COLO829 (cell line): ENCODE data around the gene ZBTB16.

ENCODE experiments used
- DNase-seq: peaks from one replicate; pipeline ENCODE4 v3.0.0; 2012; ENCODE audit warnings: low spot score

Gene ZBTB16

GRCh38 chr11:114244726-114245394, 185.3 kb downstream of the ZBTB16 start:
- DNase-seq = no peak

DNA sequence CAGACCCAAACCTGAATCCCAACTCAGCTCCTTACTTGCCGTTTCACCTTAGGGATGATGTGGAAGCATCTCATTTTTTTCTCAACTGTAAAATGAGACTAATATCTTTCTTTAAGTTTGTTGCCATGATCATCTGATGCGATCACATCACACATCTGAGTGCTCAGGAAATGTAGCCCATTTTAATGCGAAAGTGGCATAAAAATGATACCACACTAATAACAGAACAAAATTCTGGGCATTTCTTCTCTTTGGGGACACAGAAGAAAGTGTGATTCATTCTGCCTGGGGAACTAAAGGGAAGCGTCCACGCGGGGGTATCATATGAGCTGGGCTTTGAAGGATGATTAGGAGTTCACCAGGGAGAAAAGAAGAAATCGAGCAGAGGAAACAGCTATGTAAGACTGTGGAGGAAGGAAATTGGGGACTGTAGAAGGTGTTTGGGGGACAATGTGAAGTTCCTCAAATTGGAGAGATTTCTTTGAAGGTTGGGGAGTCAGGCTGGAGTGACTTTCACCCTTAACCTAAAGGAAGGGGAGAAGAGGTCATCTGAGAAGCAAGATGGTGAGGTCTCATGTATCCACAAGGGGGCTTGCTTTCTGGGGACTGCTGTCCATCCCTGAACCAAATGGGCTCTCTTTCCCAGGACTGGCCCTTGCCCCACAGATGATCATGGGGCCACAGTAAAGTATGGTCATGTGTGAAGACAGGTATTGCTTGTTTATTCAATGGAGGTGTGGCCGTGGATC, 187.0 kb downstream of the ZBTB16 start:
- DNase-seq = no peak

DNA sequence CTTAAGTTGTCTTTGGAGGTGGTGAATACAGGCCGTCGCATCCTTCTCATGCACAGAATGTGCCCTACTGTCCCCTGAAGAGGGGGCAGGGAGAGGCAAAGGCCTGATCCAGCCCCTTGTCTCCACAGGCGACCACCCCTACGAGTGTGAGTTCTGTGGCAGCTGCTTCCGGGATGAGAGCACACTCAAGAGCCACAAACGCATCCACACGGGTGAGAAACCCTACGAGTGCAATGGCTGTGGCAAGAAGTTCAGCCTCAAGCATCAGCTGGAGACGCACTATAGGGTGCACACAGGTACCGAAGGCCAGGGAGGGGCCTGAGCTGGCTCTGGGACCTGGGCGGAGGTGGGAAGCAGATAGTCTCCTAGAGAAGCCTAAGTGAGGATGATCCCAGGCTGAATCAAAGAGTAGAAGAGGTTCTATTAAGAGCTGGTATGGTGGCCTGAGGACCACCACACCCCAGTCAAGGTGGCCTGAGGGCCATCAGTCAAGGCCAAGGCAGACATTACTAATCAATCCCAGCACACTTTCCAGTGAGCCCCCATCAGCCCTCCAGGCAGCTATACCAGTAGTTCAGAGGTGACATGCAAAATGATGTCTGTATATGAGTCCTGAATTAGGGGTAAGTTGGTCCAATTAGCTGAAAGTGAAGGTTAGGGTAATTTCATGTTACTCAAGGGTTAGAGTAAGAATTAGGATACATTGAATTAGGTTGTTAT, 187.7 kb downstream of the ZBTB16 start:
- DNase-seq = no peak

GRCh38 chr11:114250180-114250579, 190.7 kb downstream of the ZBTB16 start:
- DNase-seq = no peak

- DNase-seq = no peak
These were observed 191.7 kb downstream of the ZBTB16 start for GRCh38 chr11:114250993-114251814.

- DNase-seq = no peak
These were observed 192.4 kb downstream of the ZBTB16 start for GRCh38 chr11:114251815-114252337.

DNA sequence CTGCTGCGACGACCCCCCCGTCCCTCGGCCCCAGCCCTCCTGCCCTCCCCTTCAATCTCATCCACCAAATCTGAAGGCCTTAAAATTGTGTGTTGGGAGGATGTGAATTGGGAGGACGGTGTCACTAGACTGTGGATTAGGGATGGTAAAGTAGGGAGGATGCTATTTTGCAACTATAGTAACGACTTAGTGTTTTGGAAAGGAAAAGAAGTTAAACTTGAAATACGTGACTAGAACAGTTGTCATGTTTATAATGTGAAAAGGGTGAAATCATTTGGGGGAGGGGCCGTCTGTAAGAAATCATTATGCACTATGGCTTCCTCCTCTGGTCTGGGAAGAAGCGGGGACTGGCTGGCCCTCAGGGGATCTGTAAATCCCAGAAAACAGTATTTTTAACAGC, 193.3 kb downstream of the ZBTB16 start:
- DNase-seq = no peak

DNA sequence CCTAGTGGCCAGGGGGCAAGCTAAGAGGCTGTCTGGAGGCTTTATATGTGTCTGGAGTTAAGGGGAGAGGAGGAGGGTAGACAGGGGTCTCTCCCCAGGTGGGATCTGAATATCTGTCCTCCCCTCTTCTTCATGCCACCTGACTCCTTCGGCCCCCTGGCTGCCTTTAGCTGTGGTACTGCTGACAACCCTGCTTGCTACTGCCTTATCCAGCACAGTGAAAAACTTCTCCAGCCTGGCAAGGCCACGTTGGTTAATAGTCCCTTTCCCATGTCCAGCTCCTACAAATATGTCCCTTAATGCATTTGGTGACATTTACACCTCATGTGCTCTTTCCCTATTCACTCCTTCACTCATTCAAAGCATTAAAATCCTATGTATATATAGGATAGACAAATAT, 194.3 kb downstream of the ZBTB16 start:
- DNase-seq = no peak

- no peak for DNase-seq
These were observed 195.1 kb downstream of the ZBTB16 start for GRCh38 chr11:114254571-114255146.

DNA sequence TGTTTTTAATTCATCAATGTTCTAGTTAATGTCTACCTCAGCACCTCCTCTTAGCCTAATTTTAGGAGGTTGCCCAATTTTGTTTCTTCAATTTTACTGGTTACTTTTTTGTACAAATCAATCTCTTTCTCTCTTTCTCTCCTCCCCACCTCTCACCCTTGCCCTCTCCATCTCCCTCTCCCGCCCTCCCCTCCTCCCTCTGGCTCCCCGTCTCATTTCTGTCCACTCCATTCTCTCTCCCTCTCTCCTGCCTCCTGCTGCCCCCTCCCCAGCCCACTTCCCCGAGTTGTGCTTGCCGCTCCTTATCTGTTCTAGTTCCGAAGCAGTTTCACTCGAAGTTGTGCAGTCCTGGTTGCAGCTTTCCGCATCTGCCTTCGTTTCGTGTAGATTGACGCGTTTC, 195.8 kb downstream of the ZBTB16 start:
- DNase-seq = no peak

DNA sequence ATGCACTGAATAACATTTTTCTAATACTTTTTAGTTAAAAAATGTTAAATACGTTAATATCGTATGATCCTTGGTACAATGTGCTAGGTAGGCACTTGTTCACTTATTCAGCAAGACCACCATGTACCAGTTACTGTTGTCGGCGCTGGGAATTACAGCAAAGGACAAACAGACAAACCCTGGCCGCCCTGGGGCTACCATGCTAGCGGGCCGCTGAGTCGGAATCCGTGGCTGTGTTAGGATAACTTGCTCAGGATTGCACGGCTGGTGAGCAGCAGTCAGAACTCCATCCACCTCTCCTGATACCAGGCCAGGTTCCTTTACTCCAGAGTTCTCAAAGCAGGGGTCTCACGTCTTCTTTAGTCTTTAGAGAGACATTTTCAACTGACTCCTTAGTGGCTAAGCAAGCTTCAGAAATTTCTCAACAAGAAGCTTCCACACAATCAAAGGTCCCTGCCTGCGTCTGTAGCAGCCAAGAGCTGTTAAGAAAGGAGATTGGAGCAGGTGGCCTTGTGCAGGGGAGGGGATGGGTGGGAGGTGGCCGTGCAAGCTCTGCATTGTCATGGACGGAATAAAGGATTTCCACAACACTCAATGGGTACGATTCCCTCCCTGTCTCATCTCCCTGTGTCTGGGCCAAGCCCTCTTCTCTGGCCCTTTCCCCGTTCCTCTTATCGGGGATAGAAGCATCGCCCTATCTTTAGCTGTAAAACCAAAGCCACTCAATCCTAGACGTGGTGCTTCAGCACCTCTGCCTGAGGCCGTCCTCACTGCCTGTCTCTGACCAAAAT, 196.9 kb downstream of the ZBTB16 start:
- DNase-seq = no peak

DNA sequence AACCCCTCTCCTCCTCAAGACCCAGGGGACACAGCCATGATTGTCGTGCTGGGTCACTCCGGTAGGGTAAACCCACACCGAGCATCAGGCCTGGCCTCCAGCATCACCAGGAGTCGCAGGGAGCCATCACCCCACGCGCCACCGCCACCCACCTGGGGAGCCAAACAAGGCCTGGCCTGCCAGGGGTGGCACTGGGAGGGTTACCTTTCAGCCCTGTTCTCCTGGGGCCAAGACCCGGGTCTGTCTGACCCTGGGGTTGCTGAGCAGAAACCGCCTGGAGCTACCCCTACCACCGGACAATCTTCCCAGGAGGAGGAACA, 197.4 kb downstream of the ZBTB16 start:
- DNase-seq = no peak

DNA sequence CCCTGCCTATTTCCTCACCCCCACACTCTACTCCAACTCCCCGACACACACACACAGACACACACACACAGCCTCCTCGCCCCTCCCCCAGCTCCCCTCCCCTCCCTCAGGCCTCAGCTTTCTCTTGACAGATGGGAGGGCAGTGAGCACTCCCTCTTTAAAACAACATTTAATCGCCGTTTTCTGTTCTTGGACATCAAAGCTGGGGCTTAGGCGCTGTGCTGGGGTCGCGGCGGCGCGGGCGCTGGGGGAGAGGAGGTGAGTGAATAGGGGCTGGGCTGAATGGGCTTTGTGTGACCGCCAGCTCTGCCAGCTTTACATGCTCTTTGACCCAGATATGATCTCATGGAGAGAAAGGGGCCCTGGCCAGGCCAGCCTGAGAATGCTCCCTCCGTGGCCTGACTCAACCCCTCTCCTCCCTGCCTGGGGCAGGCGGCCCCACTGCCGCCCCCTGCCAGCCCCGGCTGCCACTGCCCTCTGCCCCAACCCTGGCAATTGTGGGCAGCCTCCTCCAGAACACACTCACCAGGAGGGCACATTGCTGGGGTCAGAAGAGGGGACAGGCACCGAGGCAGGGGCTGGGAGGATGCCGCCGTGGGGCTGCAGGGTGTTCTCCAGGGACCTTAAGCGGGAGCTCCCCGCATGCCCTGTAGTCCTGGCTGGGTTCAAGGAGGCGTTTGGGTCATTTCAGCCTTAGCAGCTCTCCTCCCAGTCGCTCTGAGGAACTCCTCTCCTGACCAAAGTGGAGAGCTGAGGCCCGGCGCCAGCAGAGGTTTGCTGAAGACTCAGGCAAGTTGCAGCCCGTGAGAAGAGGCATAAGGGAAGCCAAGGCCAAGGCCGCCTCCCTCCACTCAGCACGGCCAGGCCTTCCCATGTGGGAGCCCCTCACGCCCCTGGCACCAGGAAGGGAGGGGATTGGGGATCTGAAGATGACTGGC, 198.4 kb downstream of the ZBTB16 start:
- DNase-seq = no peak

- no peak for DNase-seq
These were observed 199.2 kb downstream of the ZBTB16 start for GRCh38 chr11:114258696-114259095.

- DNase-seq = no peak
These were observed 199.6 kb downstream of the ZBTB16 start for GRCh38 chr11:114259124-114259526.

- DNase-seq = no peak
These were observed 200.1 kb downstream of the ZBTB16 start for GRCh38 chr11:114259551-114259983.

- no peak for DNase-seq
These were observed 200.6 kb downstream of the ZBTB16 start for GRCh38 chr11:114260077-114260476.

DNA sequence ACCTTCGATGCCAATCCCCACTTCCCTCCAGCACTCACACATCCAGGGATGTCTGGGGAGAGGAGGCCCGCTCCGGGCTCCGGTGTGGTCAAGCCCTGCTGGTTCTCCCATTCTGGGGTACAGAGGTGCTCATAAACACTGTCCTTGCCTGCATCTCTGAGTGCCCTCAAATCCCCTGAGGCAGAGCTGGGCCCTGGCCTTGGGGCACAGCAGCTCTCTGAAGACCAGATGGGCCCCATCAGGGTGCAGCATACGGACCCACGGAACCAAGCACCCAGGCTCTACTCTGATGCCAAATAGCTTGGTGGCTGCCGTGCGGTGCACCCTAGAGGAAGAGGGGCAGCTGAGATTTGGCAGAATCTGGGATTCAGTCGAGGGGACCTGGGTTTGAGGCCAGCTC, 201.0 kb downstream of the ZBTB16 start:
- no peak for DNase-seq

DNA sequence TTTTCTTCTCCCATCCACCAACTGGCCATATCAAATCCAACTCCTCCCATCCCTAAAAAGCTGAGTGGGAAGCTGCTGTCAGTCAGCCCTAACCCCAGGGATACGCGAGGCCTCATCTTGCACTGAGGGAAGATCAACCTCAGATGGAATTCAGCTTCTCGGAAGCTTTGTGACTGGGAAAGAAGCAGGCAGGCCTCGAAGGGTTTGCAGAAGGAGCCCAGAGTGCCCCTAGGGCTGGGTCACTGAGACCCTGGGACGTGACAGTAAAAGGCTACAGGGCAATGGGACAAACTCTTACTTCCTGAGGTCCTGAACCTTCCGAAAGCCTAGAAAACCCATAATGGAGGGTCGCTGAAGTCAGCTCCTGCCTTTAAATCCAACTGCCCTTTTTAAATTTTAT, 202.3 kb downstream of the ZBTB16 start:
- no peak for DNase-seq
